GM18870 (cell line): ENCODE results near the gene TRPV4.

Experiments
- ATAC-seq: cut with Tn5 transposase; IDR thresholded peaks from one replicate; pipeline ENCODE4 v1.9.1; 2021; ENCODE audit warnings: moderate library complexity; ENCODE audit not compliant: unreplicated experiment

TRPV4 gene

GRCh38 chr12:109808876-109809646 is 24.1 kb downstream of the TRPV4 start:
- ATAC-seq = no peak

GRCh38 chr12:109807954-109808643 is 25.1 kb downstream of the TRPV4 start:
- ATAC-seq = no peak

DNA sequence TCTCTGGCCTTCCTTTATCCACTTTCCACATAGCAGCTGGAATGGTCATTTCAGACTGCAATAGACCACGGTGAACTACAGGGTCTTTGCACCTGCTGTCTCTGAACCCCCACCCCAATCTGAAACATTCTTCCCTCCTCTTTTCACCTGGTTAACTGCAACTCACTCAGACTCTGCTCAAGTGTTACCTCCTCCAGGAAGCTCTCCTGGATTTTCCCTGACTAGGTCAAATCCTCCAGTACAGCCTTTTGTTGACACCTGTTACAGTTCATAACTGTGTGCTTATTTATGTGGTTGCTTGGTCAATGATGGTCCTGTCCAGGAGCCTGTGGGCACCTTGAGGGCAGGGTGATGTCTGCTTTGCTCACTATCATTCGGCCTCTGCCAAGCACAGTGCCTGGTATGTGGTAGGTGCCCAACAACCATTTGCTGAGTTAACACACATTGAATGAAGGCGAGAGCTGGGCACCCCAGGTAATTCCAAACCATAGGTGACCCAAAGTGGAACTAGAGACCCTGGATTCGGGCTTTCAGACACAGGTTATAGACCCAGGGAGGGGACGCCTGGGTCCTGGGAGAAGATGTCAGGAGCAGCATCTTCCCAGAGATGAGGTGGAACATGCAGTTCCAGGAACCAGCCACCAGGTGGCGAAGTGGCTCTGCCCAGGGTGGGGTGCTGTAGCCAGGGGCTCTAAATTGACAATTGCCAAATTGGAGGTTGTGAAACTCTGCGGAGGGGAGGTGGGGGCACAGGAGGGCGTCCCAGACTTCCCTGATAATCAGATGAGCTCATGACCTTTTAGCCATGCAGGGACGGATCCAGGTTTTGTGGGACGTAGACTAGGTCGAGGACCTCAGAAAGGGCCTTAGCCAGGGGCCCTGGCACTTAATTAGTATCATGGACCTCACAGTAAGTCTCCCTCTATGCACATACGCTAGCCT is 28.1 kb downstream of the TRPV4 start:
- ATAC-seq = no peak

GRCh38 chr12:109803678-109804077 is 29.5 kb downstream of the TRPV4 start:
- ATAC-seq = no peak

DNA sequence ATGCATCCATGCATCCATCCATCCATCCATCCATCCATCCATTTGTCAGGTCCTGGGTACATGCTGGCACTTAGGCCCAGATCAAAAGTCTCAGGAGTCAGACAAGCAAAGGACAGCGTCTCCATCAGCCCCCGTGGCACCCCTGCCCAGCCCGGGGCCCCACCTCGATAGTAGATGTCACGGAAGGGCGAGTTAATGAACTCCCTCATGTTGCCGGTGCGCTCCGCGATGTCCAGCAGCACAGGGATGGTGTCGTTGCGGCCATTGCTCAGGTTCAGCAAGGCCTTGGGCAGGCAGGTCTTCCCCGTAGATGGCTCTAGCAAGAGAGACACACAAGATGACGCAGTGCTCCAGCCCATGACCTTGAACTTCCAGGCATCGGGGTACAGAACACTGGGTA is 30.4 kb downstream of the TRPV4 start:
- ATAC-seq = no peak

DNA sequence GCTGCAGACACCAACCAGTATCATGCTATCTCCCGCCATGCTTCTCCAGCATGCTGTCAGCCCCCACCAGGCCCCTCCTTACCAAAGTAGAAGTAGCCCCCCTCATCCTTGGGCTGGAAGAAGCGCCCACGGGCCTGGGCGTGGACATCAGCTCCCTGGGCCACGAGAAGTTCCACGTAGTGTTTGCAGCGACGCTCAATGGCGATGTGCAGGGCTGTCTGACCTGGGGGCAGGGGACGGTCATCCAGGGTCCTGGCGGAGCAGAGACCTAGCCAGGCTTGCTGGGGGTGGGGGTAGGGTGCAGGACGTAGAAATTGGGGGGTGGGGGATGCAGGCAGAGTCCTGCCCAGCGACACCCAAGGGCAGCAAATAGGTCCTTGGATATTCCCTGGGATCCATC is 32.7 kb downstream of the TRPV4 start:
- no peak for ATAC-seq

DNA sequence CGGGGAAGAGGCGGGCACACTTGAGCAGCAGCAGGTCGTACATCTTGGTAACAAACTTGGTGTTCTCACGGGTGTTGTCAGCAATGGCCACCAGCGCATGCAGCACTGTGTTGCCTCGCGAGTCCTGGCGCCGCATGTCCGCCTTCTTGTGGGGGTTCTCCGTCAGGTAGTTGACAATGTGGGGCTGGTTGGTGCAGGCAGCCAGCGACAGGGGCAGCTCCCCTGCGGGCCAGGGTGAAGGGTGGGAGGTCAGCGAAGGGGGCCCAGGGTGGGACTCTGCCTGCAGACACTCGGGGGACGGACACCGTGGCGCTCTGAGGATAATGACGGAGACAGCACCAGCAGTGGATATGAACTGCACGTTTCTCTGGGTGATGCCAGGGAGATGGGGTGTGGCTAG is 34.5 kb downstream of the TRPV4 start:
- ATAC-seq = no peak

GRCh38 chr12:109797905-109798669 is 35.1 kb downstream of the TRPV4 start:
- no peak for ATAC-seq

DNA sequence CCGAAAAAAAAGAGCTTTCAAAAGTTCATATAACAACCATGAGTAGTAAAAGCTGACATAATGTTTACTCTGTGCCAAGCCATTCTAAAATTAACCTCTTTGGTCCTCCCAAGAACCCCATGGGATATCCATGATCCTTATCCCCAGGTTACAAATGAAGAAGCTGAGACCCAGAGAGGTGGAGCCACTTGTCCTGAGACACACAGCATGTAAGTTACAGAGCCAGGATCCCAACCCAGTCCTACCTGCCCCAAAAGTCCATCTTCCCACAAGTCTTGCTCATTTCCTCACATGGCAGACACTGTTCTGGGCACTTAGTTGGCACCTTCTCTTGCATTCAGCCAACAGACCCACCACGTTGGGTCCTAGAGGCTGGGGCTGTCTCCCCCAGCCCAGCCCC is 37.1 kb downstream of the TRPV4 start:
- no peak for ATAC-seq

- no peak for ATAC-seq
Measured at GRCh38 chr12:109795023-109795422, 38.2 kb downstream of the TRPV4 start.

- ATAC-seq = no peak
Measured at GRCh38 chr12:109793826-109794501, 39.2 kb downstream of the TRPV4 start.

DNA sequence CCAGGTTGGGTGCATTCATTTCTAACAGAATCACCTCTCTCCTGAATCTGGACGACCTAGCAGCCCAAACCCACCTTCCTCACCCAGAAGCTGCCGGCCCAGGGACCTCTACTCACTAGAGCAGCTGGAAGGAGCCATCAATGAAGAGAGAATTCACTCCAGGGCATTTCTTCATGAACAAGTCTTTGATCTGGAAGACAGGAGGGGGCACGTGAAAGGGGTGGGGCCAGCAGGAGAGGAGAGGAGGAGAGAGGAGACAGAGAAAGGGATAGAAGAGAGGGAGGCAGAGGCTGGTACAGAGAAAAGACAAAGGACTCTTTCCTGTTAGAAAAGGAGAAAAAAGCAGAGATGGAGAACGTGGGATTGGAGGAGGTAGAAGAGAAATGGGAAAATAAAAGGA is 39.8 kb downstream of the TRPV4 start:
- no peak for ATAC-seq

DNA sequence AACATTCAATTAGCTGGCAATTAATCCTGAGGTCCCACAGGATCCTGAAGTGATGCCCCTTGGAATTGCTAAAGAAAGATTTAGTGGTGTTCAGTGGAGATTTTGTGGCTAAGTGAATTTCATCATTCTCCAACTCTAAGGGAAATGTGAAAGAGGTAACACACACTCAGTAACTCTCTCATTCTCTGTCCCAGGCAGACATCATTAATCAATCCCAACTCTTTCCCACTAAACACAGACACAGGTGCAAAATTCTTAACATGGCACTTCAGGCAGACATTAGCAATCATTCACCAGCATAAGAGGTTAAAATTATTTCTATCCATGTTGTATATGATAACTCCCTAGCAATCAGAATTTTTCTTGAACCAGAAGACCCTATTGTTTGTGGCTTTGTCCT is 40.2 kb downstream of the TRPV4 start:
- ATAC-seq = no peak

DNA sequence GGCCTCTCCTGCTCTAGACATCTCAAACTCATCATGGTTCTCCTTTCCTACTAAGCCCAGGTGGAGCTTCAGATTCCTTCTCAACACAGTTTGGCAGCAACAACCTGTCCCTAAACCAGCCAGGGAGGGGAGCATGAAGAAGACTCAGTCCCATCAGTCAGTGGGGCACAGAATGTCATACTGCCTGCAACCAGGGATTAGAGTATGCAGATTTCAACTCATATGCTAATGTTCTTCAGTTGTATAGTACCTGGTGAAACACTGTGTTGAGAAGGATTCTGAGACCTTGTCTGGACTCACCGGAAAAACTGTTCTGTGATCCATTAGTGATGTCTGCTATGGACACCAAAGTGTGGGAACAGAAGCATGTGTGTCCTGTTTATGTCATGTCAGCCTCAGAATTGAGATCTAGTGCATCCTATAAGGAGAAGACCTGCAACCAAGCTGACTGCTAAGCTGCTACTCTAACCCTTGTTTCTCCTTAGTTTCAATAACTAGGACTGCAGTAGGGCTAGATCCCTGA is 43.6 kb downstream of the TRPV4 start:
- no peak for ATAC-seq

DNA sequence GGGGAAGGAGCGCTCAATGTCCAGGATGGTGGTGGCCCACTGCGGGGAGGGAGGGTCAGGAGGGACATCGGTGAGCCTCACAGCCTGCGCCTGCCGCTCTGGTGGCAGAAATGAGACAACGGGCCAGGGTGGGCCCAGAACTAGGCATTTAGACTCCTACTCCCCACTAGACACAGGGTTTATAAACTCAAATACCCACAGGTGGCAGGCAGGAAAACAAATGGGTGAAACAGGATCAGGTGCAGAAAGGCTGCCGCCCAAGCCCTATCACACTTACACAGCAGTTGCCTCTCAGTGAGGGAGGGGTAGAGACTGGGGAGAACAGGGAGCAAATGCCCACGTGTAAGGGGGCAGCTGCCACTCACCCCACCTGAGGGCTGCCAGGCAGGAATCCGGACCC is 46.4 kb downstream of the TRPV4 start:
- ATAC-seq = no peak

DNA sequence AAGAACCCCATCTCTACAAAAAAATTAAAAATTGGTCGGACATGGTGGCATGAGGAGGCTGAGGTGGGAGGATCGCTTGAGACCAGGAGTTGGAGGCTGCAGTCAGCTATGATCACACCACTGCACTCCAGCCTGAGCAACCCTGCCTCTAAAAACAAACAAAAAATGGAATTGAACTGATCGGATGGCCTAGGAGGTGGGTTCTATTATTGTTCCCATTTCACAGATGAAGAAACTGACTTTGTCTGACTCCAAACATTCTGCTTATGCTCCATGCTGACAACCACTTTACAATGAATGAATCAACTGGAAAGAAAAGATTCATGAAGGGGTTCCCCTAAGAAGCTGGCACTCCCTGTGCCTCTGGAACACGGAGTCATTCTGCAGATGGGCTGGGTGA is 47.3 kb downstream of the TRPV4 start:
- no peak for ATAC-seq

GRCh38 chr12:109783965-109784244 is 49.3 kb downstream of the TRPV4 start:
- no peak for ATAC-seq

DNA sequence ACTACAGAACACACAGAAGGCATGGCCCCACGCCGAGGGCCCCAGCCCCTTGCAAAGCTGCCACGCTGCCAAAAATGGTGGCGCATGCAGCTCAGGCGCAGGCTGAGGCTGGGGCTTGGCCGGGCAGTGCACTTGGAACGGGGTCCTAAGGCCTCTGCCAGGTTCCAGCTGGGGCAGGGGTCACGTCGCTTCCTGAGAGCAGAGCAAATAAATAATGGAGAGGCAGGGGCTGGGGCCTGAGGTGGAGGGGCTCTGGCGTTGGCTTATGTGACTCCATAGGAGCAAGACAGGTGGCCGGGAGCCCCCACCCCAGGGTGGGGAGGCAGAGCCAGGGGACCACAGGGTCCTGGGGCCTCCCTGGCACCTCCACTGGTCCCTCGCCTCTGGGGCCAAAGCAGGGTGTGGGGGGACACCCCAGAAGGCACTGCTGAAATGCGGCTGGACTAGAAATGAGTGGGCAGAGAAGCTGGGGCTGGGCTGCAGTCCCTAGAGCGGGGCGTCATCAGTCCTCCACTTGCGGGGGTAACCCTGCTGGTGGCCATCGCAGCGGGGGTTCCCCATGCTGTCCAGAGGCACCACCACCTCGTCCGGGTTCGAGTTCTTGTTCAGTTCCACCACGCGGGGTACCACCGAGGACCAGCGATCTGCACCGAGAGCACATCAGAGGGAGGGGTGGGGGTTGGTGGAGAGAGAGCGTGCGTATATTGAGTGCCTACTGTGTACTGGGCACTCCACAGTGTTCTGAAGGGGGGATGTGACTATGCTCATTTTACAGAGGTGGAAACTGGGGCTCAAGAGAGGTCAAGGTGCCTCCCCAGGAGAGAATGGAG is 49.8 kb downstream of the TRPV4 start:
- ATAC-seq = no peak

GRCh38 chr12:109782326-109782703 is 50.9 kb downstream of the TRPV4 start:
- ATAC-seq = no peak
